Upper lobe of left lung (tissue), 4 donors: ENCODE measurements around the gene TADA2A.
A peak's percentile ranks its signal among the peaks of the same experiment; 100 is the strongest.

Source experiments
- EP300 ChIP-seq, 4 donors: sonication (generic); formaldehyde crosslinking; IDR thresholded peaks; one replicate each; pipeline ENCODE4 v1.5.1; 2017; ENCODE audit warnings: antibody characterized with exemption in 4 of 4, control low read depth in 2 of 4
- POLR2A ChIP-seq, 4 donors: fragments of 450-650 bp; IDR thresholded peaks; one replicate each; pipeline ENCODE4 v1.5.1; 2016 to 2017; ENCODE audit warnings: antibody characterized with exemption in 4 of 4, mild to moderate bottlenecking in 2 of 4
- POLR2AphosphoS5 ChIP-seq, 2 donors: sonication (generic); formaldehyde crosslinking; IDR thresholded peaks; one replicate each; pipeline ENCODE4 v1.5.1; 2017; ENCODE audit warnings: antibody characterized with exemption in 2 of 2
- TF ChIP-seq, protein P1 (sequence below), 6 experiments: fragments of 450-650 bp in 4 of 6; fragments of 200-600 bp in 2 of 6; sonication (generic) in 2 of 6; IDR thresholded peaks; one replicate each; pipeline ENCODE4 v1.5.1; 2016 to 2019; ENCODE audit warnings: antibody characterized with exemption in 6 of 6

GRCh38 chr17:37489197-37490001, 82.7 kb downstream of the TADA2A start, which contains the start of gene DUSP14:
- TF ChIP-seq POLR2A (IDR thresholded peaks at IDR 0.05) (peak in 3 of 4 donors; percentile 26 to 82 (median 58)), EP300 (IDR thresholded peaks at IDR 0.05) (no peak), POLR2AphosphoS5 (IDR thresholded peaks at IDR 0.05) (peak; percentile 30 to 61)
- TF ChIP-seq, protein P1, sequence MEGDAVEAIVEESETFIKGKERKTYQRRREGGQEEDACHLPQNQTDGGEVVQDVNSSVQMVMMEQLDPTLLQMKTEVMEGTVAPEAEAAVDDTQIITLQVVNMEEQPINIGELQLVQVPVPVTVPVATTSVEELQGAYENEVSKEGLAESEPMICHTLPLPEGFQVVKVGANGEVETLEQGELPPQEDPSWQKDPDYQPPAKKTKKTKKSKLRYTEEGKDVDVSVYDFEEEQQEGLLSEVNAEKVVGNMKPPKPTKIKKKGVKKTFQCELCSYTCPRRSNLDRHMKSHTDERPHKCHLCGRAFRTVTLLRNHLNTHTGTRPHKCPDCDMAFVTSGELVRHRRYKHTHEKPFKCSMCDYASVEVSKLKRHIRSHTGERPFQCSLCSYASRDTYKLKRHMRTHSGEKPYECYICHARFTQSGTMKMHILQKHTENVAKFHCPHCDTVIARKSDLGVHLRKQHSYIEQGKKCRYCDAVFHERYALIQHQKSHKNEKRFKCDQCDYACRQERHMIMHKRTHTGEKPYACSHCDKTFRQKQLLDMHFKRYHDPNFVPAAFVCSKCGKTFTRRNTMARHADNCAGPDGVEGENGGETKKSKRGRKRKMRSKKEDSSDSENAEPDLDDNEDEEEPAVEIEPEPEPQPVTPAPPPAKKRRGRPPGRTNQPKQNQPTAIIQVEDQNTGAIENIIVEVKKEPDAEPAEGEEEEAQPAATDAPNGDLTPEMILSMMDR (IDR thresholded peaks at IDR 0.05) = no peak
